Measurements from ENCODE around the gene PRDM15. TPM values are rescaled to one million over a fixed set of nuclear protein-coding genes. Genes with fewer than 3 reads are reported as not detected.

Gene PRDM15
- total RNA-seq, 4 donors from 2014 or later = 5.3 to 6.8 (median 5.8) TPM

DNA sequence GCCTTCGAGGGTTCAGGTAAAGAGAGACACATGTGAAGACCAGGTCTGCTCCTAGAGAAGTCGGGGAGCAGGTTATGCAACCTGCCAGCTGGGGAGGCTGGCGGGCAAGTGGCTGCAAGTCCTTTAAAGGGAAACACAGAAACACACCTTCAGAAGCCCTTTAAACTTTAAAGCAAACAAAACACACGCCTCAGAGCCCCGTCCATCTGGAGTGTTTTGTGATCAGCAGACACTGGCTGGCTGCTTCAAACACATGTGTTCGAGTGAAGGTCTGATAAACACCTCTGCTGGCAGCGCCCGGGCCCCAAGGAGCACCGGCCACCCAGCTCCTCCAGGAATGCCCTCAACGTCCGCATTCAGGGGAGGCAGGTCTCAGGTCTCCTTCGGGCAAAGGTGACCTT lies 127.5 kb downstream of the PRDM15 start:
- TF ChIP-seq, protein P1, sequence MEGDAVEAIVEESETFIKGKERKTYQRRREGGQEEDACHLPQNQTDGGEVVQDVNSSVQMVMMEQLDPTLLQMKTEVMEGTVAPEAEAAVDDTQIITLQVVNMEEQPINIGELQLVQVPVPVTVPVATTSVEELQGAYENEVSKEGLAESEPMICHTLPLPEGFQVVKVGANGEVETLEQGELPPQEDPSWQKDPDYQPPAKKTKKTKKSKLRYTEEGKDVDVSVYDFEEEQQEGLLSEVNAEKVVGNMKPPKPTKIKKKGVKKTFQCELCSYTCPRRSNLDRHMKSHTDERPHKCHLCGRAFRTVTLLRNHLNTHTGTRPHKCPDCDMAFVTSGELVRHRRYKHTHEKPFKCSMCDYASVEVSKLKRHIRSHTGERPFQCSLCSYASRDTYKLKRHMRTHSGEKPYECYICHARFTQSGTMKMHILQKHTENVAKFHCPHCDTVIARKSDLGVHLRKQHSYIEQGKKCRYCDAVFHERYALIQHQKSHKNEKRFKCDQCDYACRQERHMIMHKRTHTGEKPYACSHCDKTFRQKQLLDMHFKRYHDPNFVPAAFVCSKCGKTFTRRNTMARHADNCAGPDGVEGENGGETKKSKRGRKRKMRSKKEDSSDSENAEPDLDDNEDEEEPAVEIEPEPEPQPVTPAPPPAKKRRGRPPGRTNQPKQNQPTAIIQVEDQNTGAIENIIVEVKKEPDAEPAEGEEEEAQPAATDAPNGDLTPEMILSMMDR (IDR thresholded peaks at IDR 0.05; ENCODE audit: low read depth) = no peak

DNA sequence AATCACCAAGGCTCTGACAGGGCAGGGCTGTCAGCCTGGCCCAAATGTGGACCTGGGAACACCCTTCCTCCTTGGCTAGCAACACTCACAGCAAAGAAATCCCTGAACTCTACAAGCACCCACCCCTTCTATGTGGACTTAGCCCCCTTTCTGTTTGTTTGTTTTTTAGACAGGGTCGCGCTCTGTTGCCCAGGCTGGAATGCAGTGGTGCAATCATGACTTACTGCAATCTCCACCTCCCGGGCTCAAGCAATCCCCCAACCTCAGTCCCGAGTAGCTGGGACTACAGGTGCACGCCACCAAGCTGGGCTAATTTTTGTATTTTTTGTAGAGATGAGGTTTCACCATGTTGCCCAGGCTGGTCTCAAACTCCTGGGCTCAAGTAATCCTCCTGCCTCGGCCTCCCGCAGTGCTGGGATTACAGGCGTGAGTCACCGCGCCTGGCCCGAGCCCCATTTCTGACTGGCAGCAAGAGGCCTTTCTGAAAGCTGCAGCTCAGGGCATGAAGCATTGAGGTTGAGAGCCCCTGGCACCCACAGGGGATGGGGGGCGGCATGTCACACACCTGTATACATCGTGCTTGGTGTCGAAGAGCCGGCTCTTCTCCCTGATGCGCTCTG lies 128.5 kb downstream of the PRDM15 start:
- TF ChIP-seq, protein P1 (IDR thresholded peaks at IDR 0.05; ENCODE audit: low read depth) = no peak

DNA sequence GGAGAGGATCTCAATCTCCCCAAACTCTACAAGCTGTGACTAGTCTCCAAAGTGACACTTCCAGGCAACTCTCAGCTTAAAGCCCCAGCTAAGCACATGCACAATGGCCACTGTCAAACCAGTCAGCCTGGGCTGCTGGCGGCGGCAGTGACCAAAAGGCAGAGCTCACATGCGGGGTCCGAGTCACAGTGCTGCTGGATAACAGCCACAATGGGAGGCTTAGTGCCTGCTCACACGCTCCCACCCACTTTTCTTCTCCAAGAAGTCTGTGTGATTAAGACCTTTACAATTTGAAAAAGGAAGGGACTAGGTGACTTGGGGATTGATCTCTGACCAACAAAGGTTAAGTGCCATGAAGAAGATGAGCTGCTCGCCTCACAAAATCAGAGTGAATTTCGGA lies 129.1 kb downstream of the PRDM15 start:
- TF ChIP-seq, protein P1 (IDR thresholded peaks at IDR 0.05; ENCODE audit: low read depth) = no peak

DNA sequence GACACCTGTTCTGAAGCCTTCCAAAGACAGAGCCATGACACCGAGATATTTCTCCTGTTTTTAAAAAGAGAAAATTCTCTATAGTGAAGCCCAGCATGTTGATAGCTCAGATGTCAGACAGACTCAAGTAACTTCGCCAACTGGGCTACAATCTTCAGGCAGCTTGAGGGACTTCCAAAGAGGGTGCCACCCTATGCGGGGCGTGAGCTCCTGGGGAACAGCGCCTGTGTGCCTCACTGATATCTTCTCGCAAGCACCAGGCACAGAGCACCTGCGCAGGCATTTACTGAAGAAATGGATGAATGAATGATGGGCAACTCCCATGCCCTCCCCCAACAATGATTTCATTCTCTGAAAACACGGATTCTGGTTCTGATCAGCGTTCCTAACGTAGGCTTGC lies 129.9 kb downstream of the PRDM15 start:
- TF ChIP-seq, protein P1 (IDR thresholded peaks at IDR 0.05; ENCODE audit: low read depth) = no peak

Small RNAs within 50 kb of the gene (small RNA-seq; reads per million reads assigned to genes)
- gene RF00334 = not detected

Other genes with a start within 250 kb of the PRDM15 start
- gene RIPK4, start 112.3 kb downstream of the PRDM15 start, total RNA-seq = under 1 TPM in 1 of 4 donors, not detected in 3; 0.16 TPM
- 100 to 1,000 TPM in 3 of 4 donors, 10 to 100 TPM in 1; 84.1 to 151 (median 128) TPM for gene C2CD2, start 74.7 kb upstream of the PRDM15 start, total RNA-seq
- gene ZBTB21, start 131.0 kb upstream of the PRDM15 start, total RNA-seq = 10 to 100 TPM in 3 of 4 donors, 1 to 10 TPM in 1; 7.0 to 18.4 (median 12.4) TPM
- gene UMODL1, start 192.0 kb upstream of the PRDM15 start, total RNA-seq = under 1 TPM in 2 of 4 donors, not detected in 2; 0.17 to 0.19 TPM

All from subcutaneous adipose tissue (tissue), 4 donors.